Stimulated activated CD8-positive, alpha-beta memory T cell treated with anti-CD3 and anti-CD28 coated beads, Interleukin-15, amount 100 ng/mL, for 4 hours (primary cell): Measurements from ENCODE around the gene AJM1.
"Not testable (repeated sequence)": the region's sequence is repeated elsewhere in the genome, so short reads cannot be mapped to it uniquely, and the experiment has no call there.

ENCODE experiments used
- DNase-seq, 2 donors: peaks; one replicate each; pipeline ENCODE4 v3.0.0-alpha.2; 2020; ENCODE audit warnings: low read depth in 2 of 2

AJM1 gene

DNA sequence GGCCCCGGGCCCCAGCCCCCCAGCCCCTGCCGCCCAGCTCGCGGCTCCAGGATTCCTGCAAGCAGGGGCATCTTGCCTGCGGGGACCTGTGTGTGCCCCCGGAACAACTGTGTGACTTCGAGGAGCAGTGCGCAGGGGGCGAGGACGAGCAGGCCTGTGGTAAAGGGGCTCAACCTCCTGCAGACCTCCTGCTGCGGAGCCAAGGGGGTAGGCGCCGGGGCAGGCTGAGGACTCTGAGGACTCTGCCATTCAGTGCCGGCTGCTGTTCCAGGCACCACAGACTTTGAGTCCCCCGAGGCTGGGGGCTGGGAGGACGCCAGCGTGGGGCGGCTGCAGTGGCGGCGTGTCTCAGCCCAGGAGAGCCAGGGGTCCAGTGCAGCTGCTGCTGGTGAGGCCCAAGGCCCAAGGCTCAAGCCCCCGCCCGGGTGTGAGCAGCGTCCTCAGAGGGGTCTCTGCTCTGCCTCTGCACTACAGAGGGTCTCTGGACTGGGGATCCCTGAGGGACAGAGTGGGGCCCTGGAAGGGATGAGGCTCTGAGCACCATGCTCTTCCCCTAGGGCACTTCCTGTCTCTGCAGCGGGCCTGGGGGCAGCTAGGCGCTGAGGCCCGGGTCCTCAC is 13.3 kb downstream of the AJM1 start:
- no peak for DNase-seq

DNA sequence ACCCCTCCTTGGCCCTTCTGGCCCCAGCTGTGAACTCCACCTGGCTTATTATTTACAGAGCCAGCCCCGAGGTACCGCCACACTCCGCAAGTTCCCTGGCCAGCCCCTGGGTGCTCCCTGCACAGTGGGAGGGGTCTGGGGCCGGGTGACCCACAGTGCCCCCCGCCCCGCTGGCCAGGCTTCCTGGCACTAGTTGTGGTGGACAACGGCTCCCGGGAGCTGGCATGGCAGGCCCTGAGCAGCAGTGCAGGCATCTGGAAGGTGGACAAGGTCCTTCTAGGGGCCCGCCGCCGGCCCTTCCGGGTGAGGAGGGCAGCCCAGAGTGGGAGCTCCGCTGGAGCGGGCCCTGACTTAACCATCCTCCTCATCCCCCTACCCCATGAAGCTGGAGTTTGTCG is 13.8 kb downstream of the AJM1 start:
- no peak for DNase-seq

DNA sequence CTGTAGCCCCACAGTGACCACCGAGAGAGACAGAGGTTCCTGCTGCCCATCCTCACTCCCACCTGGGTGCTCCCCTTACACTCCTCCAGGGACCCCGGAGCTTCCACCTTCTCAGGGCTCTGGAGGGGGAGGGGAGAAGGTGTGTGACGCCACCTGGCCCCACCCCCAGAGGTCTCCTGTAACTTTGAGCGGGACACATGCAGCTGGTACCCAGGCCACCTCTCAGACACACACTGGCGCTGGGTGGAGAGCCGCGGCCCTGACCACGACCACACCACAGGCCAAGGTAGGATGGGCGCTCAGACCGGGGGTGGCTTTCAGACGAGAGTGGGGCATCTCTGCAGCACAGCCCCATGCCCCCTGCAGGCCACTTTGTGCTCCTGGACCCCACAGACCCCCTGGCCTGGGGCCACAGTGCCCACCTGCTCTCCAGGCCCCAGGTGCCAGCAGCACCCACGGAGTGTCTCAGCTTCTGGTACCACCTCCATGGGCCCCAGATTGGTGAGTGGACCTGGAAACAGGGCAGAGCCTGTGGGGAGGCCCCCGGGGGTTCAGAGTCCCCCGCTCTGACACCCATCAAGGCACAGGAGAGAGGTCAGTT is 14.4 kb downstream of the AJM1 start:
- DNase-seq: no peak

DNA sequence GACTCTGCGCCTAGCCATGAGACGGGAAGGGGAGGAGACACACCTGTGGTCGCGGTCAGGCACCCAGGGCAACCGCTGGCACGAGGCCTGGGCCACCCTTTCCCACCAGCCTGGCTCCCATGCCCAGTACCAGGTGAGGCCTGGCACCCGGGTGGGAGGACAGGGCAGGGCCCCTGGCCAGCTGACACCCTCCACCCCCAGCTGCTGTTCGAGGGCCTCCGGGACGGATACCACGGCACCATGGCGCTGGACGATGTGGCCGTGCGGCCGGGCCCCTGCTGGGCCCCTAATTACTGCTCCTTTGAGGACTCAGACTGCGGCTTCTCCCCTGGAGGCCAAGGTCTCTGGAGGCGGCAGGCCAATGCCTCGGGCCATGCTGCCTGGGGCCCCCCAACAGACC is 14.9 kb downstream of the AJM1 start:
- no peak for DNase-seq

DNA sequence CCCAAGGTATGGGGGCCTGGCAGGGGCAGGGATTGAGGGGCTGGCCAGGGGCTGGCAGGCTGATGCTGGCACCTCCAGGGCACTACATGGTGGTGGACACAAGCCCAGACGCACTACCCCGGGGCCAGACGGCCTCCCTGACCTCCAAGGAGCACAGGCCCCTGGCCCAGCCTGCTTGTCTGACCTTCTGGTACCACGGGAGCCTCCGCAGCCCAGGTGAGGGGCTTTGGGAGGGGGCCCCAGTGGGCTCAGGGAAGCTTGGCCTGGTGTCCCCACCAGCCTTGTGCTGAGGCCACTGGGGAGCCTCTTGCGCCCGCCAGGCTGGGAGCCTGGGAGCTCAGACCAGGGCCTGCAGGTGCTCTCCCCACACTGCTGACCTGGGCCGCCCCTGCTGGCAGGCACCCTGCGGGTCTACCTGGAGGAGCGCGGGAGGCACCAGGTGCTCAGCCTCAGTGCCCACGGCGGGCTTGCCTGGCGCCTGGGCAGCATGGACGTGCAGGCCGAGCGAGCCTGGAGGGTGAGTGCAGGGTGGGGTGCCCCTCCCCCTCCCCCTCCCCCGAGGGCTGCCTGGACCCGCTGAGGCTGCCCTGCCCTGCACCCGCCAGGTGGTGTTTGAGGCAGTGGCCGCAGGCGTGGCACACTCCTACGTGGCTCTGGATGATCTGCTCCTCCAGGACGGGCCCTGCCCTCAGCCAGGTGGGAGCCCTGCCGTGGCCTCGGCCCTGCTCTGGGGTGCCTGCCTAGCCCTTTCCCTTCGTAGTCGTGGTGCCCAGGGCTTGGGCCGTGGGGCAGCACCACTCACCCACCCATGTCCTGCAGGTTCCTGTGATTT is 15.5 kb downstream of the AJM1 start:
- DNase-seq: no peak

DNA sequence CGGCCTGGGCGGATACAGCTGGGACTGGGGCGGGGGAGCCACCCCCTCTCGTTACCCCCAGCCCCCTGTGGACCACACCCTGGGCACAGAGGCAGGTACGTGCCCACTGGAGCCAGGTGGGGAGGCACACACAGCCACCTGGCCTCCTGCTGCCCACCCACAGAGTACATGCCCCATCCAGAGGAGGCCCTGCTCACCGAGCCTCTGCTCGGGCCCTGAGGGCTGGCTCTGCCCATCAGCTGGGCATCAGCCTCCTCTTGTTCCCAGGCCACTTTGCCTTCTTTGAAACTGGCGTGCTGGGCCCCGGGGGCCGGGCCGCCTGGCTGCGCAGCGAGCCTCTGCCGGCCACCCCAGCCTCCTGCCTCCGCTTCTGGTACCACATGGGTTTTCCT is 16.2 kb downstream of the AJM1 start:
- DNase-seq: no peak

DNA sequence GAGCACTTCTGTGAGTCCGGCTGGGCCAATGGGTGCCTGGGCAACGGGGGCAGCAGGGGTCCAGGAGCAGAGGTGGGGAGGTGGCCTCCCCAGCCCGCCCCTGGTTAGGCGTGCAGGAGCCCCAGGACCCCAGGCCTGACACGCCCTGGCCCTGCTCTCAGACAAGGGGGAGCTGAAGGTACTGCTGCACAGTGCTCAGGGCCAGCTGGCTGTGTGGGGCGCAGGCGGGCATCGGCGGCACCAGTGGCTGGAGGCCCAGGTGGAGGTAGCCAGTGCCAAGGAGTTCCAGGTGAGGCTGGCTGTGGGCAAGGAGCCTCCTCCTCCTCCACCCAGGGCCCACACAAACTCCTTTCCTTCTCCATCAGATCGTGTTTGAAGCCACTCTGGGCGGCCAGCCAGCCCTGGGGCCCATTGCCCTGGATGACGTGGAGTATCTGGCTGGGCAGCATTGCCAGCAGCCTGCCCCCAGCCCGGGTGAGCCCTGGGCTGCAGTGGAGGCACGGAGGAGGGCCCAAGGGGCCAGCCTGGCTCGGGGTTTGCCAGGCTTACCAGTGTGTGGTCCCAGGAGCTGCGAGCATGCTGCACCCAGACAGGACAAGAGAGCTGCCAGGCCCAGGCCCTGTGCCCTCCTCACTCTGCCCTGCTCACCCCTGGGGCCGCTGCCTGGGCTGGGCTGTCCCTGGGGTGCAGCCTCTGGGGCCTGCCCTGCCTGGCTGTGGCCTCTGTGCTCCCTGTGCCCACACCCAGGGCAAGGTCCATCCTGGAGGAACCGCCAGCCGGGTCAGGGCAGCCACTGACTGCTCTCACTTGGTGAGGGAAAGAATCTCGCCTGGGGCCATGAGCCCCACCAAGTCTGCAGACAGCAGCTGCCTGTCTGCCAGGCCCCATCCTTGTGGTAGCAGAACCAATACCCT is 16.8 kb downstream of the AJM1 start:
- no peak for DNase-seq

DNA sequence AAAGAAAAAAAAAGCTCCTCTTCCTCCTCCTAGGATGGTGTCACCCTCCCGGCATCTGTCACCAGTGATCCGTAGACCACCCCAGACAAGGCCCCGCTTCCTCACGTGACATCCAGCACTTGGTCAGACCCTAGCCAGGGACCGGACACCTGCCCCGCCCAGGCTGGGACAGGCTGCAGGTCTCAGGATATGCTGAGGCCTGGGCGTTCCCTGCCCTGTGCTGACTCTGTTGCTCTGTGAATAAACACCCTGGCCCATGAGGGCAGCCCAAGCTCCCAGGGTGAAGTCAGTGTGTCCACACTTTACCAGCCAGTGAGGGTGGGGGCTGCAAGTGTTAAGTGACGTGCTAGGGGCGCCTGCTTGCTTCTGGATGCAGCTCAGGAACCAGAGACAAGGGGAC is 18.3 kb downstream of the AJM1 start:
- DNase-seq: no peak

DNA sequence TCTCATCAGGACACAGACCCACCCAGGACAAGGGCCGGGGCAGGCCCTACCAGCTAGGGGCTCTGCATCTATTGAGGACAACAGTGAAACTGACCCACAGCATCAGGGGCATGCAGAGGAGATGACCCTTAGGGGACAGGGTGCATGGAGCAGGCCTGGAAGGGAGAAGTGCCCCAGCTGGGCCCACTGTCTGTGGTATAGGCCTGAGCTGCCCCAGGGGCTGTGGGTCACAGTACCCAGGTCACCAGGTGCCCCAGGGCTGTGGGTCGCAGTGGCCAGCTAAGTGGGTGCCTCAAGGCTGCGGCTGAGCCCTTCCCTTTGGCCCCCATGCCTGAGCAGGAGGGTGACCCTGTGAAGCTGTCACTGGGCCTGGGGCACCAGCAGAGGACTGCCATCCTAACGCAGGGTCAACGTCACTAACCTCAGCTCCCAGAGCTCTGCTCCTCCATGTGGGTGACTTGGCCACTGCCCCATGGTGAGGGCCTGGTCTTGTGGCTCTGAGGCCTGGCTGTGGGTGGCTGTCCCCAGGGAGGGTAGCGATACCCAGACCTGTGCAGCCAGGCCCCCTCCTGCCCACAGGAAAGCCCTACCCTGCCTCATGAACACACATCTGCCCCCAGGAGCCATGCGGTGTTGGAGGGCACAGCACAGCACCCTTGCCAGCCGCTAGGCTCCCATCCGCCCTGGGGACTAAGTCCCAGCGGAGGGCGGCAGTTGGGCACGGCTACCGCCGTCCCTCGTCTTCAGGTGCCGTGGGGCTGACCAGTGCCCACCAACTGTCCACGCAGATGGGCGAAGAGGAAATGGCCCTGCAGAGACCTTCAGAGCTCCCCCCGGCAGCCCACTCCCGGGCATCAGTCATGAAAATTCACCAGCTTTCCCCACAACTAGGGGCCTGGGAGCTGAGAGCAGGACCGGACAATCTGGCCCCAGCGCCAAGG is 18.9 kb downstream of the AJM1 start:
- DNase-seq: no peak

DNA sequence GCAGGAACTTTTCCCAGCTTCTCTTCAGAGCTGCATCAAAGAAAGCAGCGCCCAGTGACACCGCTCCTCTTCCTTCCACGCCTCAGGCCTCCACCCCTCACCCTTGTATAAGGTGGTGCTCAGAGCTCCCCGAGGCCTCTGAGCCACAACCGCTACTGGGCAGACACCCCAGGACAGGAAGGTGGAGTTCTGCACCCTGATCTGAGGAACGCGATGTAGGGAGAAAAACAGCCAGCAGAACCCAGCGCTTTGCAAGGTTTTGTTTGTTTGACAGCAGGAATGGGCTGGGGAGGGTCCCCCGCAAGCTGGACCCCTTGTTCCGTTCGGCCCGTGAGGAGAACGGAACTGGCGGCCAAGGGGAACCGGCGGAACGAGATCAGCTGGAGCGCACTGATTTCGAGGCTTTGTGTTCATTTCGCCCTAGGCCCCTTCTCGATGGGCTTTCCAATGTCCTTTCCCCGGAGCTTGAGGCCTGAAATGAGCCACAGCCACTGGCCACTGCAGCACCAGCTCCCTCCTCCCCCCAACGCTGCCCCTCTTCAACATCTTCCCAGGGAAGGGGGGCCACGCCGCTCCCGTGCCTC is 19.7 kb downstream of the AJM1 start:
- no peak for DNase-seq

DNA sequence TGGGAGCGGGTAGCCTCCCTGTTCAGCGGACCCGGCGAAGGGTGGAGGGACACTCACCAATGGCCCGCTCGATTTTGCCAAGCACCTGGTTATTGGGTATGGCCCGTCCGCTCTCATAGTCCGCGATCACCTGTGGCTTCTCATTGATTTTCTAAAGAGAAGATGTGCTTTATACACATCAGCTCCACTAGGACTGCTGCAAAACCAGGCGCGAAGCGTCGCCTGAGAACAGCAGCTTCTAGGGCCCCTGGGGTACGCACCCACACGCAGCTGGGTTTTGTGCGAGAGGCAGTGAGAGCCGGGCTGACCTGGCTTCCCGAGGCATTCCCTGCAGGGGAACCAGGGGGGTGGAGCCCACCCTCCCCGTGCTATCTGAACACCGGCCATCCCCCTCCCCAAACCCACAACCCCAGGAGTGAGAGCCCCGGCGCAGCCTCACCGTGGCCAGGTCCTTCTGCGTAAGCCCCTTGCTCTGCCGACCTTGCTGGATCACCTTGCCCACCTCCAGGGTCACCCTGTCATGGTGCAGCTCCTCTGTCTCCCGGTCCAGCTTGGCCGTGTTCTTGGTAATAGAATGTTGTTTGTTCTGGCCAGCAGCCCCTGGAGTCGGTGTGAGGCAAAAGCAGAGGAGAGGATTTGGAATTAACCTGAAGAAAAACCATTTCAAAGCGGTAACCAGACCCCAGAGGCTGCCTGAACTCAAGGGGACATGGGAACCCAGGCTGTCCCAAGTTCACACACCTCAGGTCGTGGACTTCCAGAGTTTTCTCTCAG is 20.8 kb downstream of the AJM1 start:
- DNase-seq: no peak

DNA sequence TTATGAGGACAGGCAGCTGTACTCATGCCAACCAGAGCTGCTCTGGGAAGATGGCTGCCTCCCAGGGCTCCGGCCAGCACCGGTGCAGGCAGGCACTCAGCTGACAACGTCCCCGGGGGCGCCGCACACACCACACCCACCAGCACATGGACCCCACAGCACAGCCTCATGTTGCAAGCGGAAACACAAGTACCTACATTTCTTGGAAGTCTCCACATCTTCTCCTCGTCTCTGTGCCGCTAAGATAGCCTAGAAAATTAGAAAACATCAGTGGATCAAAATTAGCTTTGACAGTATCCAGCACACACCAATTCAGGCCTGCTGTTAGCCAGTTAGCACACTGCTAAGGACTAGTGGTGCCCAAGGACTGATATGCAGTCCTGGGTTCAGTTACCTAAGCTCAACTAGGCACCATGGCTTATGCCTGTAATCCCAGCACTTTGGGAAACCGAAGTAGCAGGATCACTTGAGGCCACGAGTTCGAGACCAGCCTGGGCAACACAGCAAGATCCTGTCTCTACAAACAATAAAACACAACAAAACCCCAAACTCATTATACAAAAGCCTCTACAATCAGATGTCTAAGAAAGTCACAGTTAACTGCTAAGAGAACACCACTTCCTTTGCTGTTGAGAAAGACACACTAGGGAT is 21.5 kb downstream of the AJM1 start:
- DNase-seq: no peak

DNA sequence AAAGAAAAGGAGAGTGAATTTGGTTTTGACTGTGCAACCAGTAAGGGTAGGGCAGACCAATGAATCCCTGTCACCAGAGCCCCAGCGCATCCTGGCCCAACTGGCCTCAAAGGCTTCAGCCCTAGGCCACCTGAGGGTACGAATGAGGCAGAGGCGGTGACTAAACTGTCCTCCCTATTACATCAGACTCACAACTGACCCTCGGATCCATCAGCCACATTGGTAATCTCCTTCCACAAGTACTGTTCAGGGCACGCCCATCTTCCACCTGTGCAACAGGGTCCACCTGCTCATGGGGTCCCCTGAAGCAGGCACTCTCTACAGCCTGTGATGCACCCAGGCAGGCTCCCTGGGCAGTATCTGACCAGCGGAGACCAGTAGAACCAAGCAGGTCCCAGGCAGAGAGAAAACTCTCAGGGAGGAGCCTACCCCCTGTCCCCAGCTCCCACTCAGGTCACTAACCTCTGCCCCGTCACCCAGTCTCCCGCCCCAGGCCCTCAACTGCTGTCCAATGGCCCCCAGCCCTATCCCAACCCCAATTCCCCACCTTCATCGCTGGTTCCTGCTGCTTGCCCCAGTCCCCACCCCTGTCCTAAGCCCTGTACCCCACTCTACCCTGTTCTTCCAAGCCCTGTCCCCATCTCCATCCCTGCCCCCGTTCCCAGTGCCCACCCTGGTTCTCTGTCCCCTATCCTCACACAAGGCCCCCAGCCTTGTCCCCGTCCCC is 22.9 kb downstream of the AJM1 start:
- DNase-seq: no peak

DNA sequence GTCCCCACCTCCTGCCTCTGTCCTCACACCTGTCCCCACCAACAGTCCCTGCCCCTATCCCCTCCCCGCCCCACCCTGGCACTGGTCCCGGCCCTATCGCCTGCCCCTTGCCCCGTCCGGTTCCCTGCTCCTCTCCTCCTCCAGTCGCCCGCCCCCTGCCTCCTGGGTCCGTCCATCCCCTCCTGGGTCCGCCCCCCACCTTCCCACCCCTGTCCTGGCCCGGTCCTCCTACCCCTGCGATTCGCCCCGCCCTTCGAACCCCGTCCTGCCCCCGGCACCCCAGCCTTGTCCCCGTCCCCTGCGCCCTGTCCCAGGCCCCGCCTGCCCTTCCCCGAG is 23.5 kb downstream of the AJM1 start:
- no peak for DNase-seq

DNA sequence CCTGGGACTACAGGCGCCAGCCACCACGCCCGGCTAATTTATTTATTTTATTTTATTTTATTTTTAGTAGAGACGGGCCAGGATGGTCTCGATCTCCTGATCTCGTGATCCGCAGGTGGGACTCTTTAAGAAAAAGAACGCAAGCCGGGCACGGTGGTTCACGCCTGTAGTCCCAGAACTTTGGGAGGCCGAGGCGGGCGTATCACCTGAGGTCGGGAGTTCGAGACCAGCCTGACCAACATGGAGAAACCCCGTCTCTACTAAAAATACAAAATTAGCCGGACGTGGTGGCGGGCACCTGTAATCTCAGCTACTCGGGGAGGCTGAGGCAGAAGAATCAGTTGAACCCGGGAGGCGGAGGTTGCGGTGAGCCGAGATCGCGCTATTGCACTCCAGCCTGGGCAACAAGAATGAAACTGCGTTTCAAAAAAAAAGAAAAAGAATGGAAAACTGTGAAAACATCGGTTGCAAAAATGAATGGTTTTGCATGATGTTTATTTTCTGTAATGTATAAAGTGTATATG is 24.7 kb downstream of the AJM1 start:
- not testable (repeated sequence) for DNase-seq

DNA sequence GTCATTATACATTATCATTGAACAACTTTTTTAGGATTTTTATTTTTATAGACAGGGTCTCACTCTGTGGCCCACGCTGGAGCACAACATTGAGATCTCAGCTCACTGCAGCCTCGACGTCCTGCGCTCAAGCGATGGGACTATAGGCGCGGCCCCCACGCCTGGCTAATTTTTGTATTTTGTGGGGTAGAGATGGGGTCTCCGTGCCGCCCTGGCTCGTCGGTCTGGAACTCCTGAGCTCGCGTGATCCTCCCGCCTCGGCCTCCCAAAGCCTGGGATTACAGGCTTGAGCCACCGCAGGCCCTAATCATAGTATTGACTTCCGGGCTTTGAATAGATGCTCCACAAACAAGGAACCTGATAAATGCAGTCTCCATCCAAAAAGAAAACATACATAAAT is 25.2 kb downstream of the AJM1 start:
- no peak for DNase-seq

DNA sequence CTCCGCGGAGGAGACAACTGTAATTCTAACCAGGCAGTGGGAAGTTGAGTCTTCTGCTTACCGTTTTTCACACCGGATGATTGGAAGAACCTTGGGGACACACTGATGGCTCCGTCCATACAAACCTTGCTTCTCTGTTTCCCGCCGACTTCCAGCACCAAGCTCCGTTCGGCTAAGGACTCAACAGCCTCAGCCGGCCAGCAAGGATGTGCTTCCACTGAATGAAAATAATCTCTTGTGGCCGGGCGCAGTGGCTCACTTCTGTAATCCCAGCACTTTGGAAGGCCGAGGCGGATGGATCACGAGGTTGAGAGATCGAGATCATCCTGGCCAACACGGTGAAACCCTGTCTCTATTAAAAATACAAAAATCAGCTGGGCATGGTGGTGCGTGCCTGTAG is 25.6 kb downstream of the AJM1 start:
- DNase-seq: no peak

DNA sequence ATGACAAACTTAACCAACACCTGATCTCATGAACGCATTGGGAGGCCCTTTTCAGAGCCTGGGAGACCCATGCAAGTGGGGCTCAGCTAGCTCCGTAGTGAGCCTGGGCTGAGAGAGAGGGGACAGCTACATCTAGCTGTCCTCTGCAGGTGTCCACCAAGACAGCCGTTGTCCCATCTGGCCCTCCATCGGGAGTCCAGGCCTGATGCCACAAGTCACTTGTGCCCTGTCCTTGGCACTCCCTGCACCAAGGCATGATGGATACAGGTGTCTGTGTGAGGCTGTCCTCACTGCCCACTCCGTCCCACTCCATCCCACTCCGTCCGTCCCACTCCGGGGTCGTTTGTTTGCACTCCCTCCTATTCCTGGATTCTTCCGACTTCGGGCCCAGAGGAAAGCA is 26.4 kb downstream of the AJM1 start:
- DNase-seq: no peak

DNA sequence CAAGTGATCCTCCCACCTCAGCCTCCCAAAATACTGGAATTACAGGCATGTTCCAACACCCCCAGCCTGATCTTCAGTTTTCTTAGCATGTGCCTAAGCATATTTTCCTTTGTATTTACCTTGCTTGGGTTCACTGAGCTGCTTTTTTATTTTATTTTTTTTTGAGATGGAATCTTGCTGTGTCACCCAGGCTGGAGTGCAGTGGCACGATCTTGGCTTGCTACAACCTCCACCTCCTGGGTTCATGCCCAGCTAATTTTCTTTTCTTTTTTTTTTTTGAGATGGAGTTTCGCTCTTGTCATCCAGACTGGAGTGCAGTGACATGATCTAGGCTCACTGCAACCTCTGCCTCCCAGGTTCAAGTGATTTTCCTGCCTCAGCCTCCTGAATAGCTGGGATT is 27.3 kb downstream of the AJM1 start:
- DNase-seq: not testable (repeated sequence)
